Measurements from ENCODE around the gene PRXL2C. TPM values are rescaled to one million over a fixed set of nuclear protein-coding genes. Genes with fewer than 3 reads are reported as not detected.
"Not testable (repeated sequence)": the region's sequence is repeated elsewhere in the genome, so short reads cannot be mapped to it uniquely, and the experiment has no call there.

PRXL2C gene, protein sequence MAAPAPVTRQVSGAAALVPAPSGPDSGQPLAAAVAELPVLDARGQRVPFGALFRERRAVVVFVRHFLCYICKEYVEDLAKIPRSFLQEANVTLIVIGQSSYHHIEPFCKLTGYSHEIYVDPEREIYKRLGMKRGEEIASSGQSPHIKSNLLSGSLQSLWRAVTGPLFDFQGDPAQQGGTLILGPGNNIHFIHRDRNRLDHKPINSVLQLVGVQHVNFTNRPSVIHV
- total RNA-seq = 21.0 TPM

DNA sequence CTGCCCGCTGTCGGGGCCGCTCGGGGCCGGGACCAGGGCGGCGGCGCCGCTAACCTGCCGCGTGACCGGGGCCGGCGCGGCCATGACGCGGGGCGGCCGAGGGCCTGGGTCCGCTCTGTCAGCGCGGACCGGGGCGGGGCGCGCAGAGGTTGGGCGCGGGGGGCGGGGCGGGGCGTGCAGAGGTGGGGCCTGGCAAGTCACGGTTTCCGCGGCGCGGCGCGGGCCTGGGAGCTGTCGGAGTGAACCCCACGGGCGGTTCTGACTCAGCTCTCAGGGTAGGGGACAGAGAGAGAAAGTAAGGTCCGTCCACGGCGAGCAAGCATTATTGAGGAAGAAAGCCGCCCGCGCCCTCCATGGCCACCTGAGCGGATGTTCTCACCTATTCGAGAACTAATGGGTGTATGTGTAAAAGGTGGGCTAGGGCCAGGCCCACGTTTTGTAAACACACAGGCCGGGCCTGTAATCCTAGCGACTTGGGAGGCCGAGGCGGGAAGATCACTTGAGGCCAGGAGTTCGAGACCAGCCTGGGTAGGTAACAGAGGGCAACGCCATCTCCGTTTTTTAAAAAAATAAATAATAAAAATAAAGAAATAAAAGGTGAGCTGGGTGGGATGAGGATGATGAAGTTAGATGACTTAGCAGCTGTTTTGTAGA lies at the start of gene PRXL2C:
Gene PRXL2C (minus strand): TSS at position 120 of the 654 bp plus-strand sequence. CDS start 36 bp downstream, at position 84.
- intact Hi-C loops (cut with DNase I) = no loop called here
- ATAC-seq = peak; percentile 86
- DNase-seq (ENCODE audit: low spot score) = peak; percentile 90

DNA sequence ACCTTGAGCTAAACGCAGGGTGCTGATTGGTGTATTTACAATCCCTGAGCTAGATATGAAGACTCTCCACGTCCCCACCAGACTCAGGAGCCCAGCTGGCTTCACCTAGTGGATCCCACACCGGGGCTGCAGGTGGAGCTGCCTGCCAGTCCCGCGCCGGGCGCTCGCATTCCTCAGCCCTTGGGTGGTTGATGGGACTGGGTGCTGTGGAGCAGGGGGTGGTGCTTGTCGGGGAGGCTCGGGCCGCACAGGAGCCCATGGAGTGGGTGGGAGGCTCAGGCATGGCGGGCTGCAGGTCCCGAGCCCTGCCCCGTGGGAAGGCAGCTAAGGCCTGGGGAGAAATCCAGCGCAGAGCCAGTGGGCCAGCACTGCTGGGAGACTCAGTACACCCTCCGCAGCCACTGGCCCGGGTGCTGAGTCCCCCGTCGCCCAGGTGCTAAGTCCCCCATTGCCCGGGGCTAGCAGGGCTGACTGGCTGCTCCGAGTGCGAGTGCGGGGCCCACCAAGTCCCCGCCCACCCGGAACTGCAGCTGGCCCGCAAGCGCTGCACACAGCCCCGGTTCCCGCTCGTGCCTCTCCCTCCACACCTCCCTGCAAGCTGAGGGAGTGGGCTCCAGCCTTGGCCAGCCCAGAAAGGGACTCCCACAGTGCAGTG lies 45.7 kb upstream of the PRXL2C start:
- intact Hi-C loops (cut with DNase I); ATAC-seq; DNase-seq (ENCODE audit: low spot score): not testable (repeated sequence)

GRCh38 chr9:96691326-96691725 lies 36.2 kb upstream of the PRXL2C start:
- intact Hi-C loops (cut with DNase I) = no loop called here
- no peak for ATAC-seq
- no peak for DNase-seq (ENCODE audit: low spot score)

- intact Hi-C loops (cut with DNase I) = no loop called here
- ATAC-seq (no peak), DNase-seq (ENCODE audit: low spot score) (no peak)
Observed at GRCh38 chr9:96688745-96689464, 33.8 kb upstream of the PRXL2C start.

DNA sequence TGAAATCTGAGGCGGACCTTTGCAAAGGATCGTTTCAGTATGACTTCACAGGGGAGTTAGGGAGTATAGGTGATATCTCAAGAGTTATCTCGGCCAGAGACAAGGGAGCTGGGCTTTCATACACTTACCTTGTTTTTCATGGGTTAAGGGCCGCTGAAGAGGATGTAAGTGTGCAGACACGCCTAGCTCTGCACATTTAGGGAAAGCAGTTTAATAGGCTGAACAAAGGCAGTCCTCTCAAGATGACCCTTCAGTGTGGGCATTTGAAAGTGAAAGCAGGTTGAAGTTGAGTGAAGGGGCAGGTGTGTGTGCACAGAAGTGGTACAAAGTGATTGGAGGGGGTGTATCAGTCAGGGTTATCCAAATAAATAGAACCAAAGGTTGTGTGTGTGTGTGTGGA lies 33.1 kb upstream of the PRXL2C start:
- ATAC-seq = no peak
- intact Hi-C loops (cut with DNase I) = no loop called here
- no peak for DNase-seq (ENCODE audit: low spot score)

GRCh38 chr9:96686638-96687335 lies 31.7 kb upstream of the PRXL2C start:
- DNase-seq (ENCODE audit: low spot score) (peak; percentile 88), ATAC-seq (peak; percentile 97)
- intact Hi-C loops (cut with DNase I) = no loop called here

DNA sequence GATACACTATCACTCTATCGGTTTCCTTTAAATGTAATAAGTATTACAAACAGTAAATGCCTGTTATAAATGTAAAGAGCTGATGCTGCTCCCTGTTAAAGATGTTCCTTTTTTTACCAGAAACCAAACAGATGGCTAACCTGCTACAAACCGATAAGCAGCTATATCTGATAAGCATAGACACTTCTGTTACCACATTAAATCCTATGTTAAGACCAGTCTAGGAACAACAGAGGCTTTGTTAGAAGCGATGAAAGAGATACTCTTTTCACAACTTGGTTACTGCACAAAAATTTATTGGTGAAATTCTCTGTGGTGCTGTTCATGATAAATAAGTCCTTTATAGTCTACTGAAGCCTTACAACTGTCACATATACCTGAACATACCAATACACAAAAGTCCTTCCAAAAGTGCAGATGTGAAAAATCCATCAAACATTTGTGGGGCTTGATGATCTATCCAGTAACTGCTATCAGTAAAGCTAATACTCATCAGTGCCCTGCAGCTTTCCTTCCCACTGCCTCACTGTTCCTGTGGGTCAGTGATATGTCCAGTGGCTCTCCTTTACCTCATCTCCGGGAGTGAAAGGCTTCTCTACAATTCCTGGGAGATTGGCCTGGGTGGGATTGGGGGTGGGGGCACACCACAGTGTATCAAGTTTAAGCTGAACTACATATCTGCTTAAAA lies 25.8 kb upstream of the PRXL2C start:
- ATAC-seq (no peak), DNase-seq (ENCODE audit: low spot score) (no peak)
- intact Hi-C loops (cut with DNase I) = no loop called here

DNA sequence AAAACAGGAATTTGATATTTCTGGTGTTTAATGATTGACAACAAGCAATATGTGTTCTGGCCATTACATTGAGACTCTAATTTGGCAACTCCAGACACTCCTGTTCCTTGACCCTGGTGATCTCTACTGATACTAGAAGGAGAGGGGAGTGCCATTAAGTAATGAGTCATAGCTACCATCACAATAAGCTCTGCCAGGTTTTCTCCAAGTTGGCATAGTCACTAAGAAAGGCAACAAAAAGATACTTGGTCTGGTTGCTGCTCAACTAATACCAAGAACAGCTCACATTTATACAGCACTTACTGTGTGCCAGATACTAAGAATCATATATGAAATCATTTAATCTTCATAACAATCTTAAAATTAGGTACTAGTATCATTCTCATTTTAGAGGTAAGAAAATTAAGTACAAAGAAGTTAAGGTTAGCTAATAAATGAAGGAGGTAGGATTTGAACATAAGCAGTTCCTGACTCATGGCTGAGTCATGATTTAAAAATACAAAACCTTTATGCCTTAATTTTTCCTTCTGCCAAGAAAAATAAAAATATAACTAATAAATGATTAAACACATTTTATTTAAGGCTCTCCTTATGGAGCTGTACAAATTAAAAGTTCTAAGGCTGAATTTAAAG lies 19.9 kb upstream of the PRXL2C start:
- intact Hi-C loops (cut with DNase I) = no loop called here
- DNase-seq (ENCODE audit: low spot score) = no peak
- ATAC-seq = no peak

DNA sequence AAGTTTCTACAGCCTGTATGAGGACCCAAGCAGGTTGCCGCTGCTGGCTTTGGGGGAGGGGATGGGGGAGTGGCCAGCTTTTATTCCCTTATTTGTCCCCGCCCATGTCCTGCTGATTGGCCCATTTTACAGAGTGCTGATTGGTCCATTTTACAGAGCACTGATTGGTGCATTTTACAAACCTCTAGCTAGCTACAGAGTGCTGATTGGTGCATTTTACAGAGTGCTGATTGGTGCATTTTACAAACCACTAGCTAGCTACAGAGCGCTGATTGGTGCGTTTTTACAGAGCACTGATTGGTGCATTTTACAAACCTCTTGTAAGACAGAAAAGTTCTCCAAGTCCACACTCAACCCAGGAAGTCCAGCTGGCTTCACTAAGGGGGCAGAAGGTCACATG lies 18.7 kb upstream of the PRXL2C start:
- ATAC-seq; DNase-seq (ENCODE audit: low spot score); intact Hi-C loops (cut with DNase I): not testable (repeated sequence)

DNA sequence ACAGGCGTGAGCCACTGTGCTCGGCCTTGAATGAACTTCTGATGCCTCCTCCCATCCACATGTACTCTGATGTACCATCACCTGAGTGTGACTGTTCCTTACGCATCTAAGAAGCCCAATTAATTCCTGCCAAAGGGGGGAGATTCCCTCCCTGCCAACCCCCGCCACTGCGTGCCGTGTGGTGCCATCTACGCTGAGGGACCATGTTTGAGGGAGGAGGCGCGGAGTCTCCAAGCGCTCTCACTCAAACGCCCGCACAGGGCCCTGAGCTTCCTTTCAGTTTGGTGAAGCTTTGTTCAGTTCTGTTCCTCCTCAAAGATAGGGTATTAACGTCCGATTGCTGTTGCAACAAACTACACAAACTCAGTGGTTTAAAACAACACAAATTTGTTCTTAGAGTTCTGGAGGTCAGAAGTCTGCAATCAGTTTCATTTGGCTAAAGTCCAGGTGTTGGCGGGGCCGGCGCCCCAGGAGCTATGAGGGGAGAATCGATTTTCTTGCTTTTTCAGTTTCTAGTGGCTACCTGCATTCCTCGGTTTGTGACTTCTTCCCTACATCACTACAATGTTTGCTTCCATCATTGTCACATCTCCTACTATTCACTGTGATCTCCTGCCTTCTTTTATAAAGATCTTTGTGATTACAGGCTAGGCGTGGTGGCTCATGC lies 13.9 kb upstream of the PRXL2C start:
- ATAC-seq = no peak
- intact Hi-C loops (cut with DNase I) = loop anchor here (10.0 kb wide), 2 partner anchors 344 to 614 kb away; no protein-coding TSS in a partner anchor
- DNase-seq (ENCODE audit: low spot score) = no peak

DNA sequence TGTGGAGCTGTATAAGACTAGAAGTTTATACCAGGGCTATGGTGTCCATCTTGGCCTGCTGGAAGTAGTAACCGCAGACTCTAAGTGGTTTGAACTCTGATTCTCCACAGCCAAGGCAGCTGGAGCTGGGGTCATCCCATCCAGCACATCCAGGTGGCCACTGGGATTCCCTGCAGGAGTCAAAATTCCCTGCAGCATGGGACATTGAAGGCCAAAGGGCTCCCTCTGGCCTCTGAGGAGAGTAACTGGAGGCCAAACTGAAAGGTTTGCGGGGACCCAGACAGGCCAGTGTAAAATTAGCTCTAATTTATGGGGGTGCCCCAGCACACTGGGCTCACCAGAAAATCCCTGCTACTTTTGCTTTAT lies 12.2 kb upstream of the PRXL2C start:
- DNase-seq (ENCODE audit: low spot score) (no peak), ATAC-seq (no peak)
- intact Hi-C loops (cut with DNase I) = loop anchor here (10.0 kb wide), 2 partner anchors 343 to 613 kb away; no protein-coding TSS in a partner anchor

- not testable (repeated sequence) for DNase-seq (ENCODE audit: low spot score)
- ATAC-seq = peak; percentile 78
- intact Hi-C loops (cut with DNase I) = loop anchor here (10.0 kb wide), 2 partner anchors 342 to 612 kb away; no protein-coding TSS in a partner anchor
Observed at GRCh38 chr9:96666653-96667362, 11.7 kb upstream of the PRXL2C start.

DNA sequence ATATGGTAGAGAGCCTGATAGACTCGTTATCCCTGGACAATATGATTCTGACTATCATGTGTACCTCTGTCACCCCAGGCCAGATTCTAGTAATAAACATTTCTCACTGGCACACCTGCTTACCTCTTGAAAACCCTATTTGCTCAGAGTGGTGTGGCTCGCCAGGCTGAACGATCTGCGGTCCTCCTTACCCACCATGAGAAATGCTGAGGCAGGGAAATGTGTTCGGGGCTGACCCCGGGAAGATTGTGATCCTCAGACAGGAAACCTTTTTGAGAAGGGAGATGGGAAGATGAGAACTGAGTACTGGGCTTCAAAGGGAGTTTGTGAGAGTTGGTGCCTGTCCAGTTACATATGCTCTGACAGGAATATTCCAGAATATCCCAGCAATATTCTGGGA lies 10.7 kb upstream of the PRXL2C start:
- intact Hi-C loops (cut with DNase I) = loop anchor here (10.0 kb wide), 2 partner anchors 341 to 611 kb away; no protein-coding TSS in a partner anchor
- no peak for DNase-seq (ENCODE audit: low spot score)
- no peak for ATAC-seq

DNA sequence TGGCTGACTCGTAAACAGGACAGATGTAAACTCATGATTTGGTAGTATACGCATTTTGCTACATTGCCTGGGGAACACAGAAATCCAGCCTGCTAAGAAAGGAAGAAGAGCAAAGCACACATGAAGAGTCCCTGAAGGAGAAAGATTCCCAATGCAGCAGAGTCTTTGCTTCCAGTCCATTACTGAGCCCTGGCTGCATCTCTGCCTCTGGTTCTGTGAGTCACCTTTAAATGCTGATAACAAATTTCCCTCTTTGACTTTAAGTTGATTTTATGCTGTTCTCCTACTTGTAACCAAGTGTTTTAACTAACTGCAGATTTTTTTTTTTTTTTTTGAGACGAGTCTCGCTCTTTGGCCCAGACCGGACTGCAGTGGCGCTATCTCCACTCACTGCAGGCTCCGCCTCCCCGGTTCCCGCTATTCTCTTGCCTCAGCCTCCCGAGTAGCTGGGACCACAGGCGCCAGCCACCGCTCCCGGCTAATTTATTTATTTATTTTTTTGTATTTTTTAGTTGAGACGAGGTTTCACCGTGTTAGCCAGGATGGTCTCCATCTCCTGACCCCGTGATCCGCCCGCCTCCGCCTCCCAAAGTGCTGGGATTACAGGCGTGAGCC lies 8.5 kb upstream of the PRXL2C start:
- DNase-seq (ENCODE audit: low spot score) = no peak
- intact Hi-C loops (cut with DNase I) = loop anchor here (10.0 kb wide), 2 partner anchors 339 to 609 kb away; no protein-coding TSS in a partner anchor
- no peak for ATAC-seq

GRCh38 chr9:96661711-96662110 lies 6.6 kb upstream of the PRXL2C start:
- DNase-seq (ENCODE audit: low spot score) (no peak), ATAC-seq (no peak)
- intact Hi-C loops (cut with DNase I) = loop anchor here (10.0 kb wide), 2 partner anchors 337 to 607 kb away; no protein-coding TSS in a partner anchor

GRCh38 chr9:96660692-96661248 lies 5.7 kb upstream of the PRXL2C start:
- ATAC-seq = no peak
- intact Hi-C loops (cut with DNase I) = loop anchor here (10.0 kb wide), 2 partner anchors 336 to 606 kb away; no protein-coding TSS in a partner anchor
- no peak for DNase-seq (ENCODE audit: low spot score)

All from sciatic nerve (tissue), 2 donors.